ENCODE measurements around the gene NKPD1. TPM values are rescaled to one million over a fixed set of nuclear protein-coding genes. Genes with fewer than 3 reads are reported as not detected.

The NKPD1 gene
- total and polyA plus RNA-seq, 10 of the 15 experiments (the other 5 are each of a cell fraction or from before 2014, with no cell fraction given), result 0.05 to 0.18 (median 0.06) TPM; not detected in 7

DNA sequence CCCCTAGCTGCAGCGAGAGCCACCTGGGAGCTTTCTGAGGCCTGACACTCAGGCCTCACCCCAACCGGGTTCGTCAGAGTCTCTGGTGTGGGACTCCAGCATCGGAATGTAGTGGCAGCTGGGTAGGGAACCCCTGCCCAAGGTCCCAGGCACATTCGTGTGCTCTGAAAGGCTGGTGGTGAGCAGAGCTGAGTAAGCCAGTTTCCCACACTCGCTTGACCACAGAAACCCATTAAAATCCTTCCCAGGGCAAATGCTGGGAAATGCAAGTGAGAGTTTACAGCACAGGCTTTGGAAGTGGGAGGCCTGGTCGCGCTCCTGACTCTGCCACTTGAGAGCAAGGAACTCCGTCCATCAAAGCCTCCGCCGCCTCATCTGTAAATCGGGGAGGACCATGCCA lies 13.0 kb upstream of the NKPD1 start:
- no peaks in the 10 kb centered on the region for H3K9me3 ChIP-seq (replicated peaks; ENCODE audit: control insufficient read depth, insufficient read depth, low read length)
- DNase-seq (ENCODE audit: low read depth, low spot score) (no peak), ATAC-seq (no peak), FAIRE-seq (no peak)
- no peak overlapping the region for H3K9ac ChIP-seq (ENCODE audit: control insufficient read depth, insufficient read depth, low read length)
- no peak overlapping the region for H3K4me3 ChIP-seq
- ChIA-PET SMC1A (ENCODE audit: uncharacterized antibody, unreplicated experiment) (no interaction called here), CTCF (no interaction called here), POLR2A (interaction anchor here (0.5 to 1.0 kb wide), 2 partner anchors 9 to 134 kb away, joined by 3 to 4 read pairs; no protein-coding TSS in a partner anchor), RAD21 (ENCODE audit: unreplicated experiment) (no interaction called here)
- H2AFZ ChIP-seq (ENCODE audit: control insufficient read depth, low read depth, low read length), result peak overlapping the region; percentile 37
- no peak overlapping the region; the same call in 1 of the 2 replicates for H3K4me2 ChIP-seq (ENCODE audit: control insufficient read depth, insufficient read depth)
- peak overlapping the region; percentile 48; the same call in 1 of the 2 replicates for H3K27ac ChIP-seq (ENCODE audit: control insufficient read depth, insufficient read depth)
- intact Hi-C loops (cut with micrococcal nuclease; ENCODE audit: unreplicated experiment) (no loop called here), in situ Hi-C loops (cut with MboI) (no loop called here)
- no peaks in the 10 kb centered on the region for H4K20me1 ChIP-seq (ENCODE audit: control insufficient read depth, insufficient read depth)
- no peak for TF ChIP-seq ETV6 (conservative IDR thresholded peaks at IDR 0.05 in 1 of 2, IDR thresholded peaks at IDR 0.05 in 1 of 2; ENCODE audit: borderline replicate concordance in 1 of 2, low read depth in 1 of 2)
- TF ChIP-seq, protein P1, sequence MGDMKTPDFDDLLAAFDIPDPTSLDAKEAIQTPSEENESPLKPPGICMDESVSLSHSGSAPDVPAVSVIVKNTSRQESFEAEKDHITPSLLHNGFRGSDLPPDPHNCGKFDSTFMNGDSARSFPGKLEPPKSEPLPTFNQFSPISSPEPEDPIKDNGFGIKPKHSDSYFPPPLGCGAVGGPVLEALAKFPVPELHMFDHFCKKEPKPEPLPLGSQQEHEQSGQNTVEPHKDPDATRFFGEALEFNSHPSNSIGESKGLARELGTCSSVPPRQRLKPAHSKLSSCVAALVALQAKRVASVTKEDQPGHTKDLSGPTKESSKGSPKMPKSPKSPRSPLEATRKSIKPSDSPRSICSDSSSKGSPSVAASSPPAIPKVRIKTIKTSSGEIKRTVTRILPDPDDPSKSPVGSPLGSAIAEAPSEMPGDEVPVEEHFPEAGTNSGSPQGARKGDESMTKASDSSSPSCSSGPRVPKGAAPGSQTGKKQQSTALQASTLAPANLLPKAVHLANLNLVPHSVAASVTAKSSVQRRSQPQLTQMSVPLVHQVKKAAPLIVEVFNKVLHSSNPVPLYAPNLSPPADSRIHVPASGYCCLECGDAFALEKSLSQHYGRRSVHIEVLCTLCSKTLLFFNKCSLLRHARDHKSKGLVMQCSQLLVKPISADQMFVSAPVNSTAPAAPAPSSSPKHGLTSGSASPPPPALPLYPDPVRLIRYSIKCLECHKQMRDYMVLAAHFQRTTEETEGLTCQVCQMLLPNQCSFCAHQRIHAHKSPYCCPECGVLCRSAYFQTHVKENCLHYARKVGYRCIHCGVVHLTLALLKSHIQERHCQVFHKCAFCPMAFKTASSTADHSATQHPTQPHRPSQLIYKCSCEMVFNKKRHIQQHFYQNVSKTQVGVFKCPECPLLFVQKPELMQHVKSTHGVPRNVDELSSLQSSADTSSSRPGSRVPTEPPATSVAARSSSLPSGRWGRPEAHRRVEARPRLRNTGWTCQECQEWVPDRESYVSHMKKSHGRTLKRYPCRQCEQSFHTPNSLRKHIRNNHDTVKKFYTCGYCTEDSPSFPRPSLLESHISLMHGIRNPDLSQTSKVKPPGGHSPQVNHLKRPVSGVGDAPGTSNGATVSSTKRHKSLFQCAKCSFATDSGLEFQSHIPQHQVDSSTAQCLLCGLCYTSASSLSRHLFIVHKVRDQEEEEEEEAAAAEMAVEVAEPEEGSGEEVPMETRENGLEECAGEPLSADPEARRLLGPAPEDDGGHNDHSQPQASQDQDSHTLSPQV (IDR thresholded peaks at IDR 0.05), result no peak
- TF ChIP-seq RUNX3 (IDR thresholded peaks at IDR 0.05; ENCODE audit: low read length), result peak; percentile 48; the same call in 1 of the 2 replicates
- TF ChIP-seq STAT3 (IDR thresholded peaks at IDR 0.05; ENCODE audit: low read depth, low read length), result no peak
- H3K79me2 ChIP-seq (ENCODE audit: control insufficient read depth, insufficient read depth, low read length), result peaks cover 12% of the 10 kb centered on the region
- WGBS (ENCODE audit: insufficient coverage, insufficient replicate concordance, low lambda C conversion rate, missing lambda C conversion rate), result 73% methylated on average over 12 of the region's 12 CpGs
- H3K4me1 ChIP-seq (ENCODE audit: control insufficient read depth, insufficient read depth, low read length), result peaks cover 16% of the 10 kb centered on the region
- no TSS peak for BruUV-seq (replicated peaks)
- H3K27me3 ChIP-seq (replicated peaks in 1 of 2; ENCODE audit: control insufficient read depth in 2 of 2, insufficient read depth in 2 of 2, low read length in 1 of 2), result no peaks in the 10 kb centered on the region
- no peaks in the 10 kb centered on the region for H3K36me3 ChIP-seq (ENCODE audit: control insufficient read depth in 2 of 2, insufficient read depth in 2 of 2, low read length in 1 of 2)
